Lower leg skin (tissue), 3 donors: Measurements from ENCODE around the gene ZRANB3.

ENCODE experiments used
- POLR2A ChIP-seq, 2 donors: fragments of 450-650 bp; IDR thresholded peaks; one replicate each; pipeline ENCODE4 v1.6.1; 2016 to 2017; ENCODE audit warnings: antibody characterized with exemption in 2 of 2, mild to moderate bottlenecking in 1 of 2, moderate library complexity in 1 of 2
- TF ChIP-seq, protein P1 (sequence below), 3 donors: fragments of 450-650 bp; IDR thresholded peaks; one replicate each; pipeline ENCODE4 v1.5.1; 2016; ENCODE audit warnings: antibody characterized with exemption in 3 of 3, mild to moderate bottlenecking in 3 of 3, moderate library complexity in 2 of 3

DNA sequence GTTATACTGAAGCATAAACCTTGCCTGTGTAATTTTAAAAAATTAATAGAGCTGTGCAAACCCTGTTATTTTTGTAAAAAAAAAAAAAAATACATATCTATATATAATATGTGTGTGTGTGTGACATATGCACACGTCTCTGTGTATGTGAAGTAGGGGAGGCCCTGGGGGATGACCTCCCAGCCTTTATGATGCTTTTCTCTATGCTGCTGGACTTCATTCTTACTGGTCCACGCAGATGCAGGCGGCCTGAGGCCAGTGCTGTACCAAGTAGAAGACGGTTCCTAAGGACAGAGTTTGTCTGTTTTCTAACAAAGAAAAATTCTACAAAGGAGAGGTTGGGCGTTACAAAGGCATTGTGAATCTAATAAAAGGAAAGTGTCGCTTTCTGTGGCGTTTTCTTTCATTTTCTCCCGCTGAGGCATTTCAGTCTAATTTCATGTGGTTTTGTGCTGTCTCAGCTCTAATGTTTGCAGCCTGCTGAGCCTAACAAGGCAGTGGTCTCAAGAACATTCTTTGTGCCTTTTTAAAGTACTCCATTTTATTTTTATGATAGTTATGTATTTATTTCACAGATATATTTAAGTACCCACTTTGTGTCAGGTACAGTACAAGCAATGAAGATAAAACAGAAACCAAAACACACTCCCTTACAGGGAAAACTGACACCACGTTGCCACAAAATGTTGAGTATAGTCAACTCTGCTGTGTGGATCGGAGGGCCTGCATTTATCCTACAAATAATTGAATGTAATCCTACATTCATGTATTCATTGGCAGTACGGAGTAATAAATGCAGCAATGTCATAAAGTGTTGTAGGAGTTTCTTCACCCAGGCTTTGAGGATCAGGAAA, 360.9 kb downstream of the ZRANB3 start:
- TF ChIP-seq, protein P1, sequence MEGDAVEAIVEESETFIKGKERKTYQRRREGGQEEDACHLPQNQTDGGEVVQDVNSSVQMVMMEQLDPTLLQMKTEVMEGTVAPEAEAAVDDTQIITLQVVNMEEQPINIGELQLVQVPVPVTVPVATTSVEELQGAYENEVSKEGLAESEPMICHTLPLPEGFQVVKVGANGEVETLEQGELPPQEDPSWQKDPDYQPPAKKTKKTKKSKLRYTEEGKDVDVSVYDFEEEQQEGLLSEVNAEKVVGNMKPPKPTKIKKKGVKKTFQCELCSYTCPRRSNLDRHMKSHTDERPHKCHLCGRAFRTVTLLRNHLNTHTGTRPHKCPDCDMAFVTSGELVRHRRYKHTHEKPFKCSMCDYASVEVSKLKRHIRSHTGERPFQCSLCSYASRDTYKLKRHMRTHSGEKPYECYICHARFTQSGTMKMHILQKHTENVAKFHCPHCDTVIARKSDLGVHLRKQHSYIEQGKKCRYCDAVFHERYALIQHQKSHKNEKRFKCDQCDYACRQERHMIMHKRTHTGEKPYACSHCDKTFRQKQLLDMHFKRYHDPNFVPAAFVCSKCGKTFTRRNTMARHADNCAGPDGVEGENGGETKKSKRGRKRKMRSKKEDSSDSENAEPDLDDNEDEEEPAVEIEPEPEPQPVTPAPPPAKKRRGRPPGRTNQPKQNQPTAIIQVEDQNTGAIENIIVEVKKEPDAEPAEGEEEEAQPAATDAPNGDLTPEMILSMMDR (IDR thresholded peaks at IDR 0.05): no peak
- no peak for TF ChIP-seq POLR2A (IDR thresholded peaks at IDR 0.05)
